ENCODE results near the gene FGFR1OP2.

FGFR1OP2 gene

GRCh38 chr12:27013611-27014084 lies 75.4 kb downstream of the FGFR1OP2 start (continued):
- TF ChIP-seq, protein P1, sequence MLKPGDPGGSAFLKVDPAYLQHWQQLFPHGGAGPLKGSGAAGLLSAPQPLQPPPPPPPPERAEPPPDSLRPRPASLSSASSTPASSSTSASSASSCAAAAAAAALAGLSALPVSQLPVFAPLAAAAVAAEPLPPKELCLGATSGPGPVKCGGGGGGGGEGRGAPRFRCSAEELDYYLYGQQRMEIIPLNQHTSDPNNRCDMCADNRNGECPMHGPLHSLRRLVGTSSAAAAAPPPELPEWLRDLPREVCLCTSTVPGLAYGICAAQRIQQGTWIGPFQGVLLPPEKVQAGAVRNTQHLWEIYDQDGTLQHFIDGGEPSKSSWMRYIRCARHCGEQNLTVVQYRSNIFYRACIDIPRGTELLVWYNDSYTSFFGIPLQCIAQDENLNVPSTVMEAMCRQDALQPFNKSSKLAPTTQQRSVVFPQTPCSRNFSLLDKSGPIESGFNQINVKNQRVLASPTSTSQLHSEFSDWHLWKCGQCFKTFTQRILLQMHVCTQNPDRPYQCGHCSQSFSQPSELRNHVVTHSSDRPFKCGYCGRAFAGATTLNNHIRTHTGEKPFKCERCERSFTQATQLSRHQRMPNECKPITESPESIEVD (tag by site-specific recombination; IDR thresholded peaks at IDR 0.05): no peak
- TF ChIP-seq GLIS2 (tag by site-specific recombination; IDR thresholded peaks at IDR 0.05) (peak; percentile 82), ZNF121 (tag by site-specific recombination; IDR thresholded peaks at IDR 0.05) (no peak), ZNF423 (tag by site-specific recombination; IDR thresholded peaks at IDR 0.05) (no peak), ZNF610 (tag by site-specific recombination; IDR thresholded peaks at IDR 0.05; ENCODE audit: borderline replicate concordance) (no peak), ZNF600 (tag by site-specific recombination; IDR thresholded peaks at IDR 0.05) (peak; percentile 97), ZNF776 (tag by site-specific recombination; IDR thresholded peaks at IDR 0.05; ENCODE audit: borderline replicate concordance) (no peak), ZNF555 (tag by site-specific recombination; conservative IDR thresholded peaks at IDR 0.05) (no peak), ZNF660 (tag by site-specific recombination; IDR thresholded peaks at IDR 0.05) (no peak), YY1 (tag by site-specific recombination; IDR thresholded peaks at IDR 0.05) (no peak), ZSCAN18 (tag by site-specific recombination; IDR thresholded peaks at IDR 0.05) (no peak), KLF7 (tag by site-specific recombination; IDR thresholded peaks at IDR 0.05; ENCODE audit: borderline replicate concordance) (no peak), ZNF626 (tag by site-specific recombination; IDR thresholded peaks at IDR 0.05) (no peak), ZNF280D (tag by site-specific recombination; IDR thresholded peaks at IDR 0.05) (no peak), ZNF501 (tag by site-specific recombination; IDR thresholded peaks at IDR 0.05) (peak; percentile 29; the same call in 1 of the 2 replicates), ZNF792 (tag by site-specific recombination; IDR thresholded peaks at IDR 0.05) (no peak), ZNF280C (tag by site-specific recombination; IDR thresholded peaks at IDR 0.05) (no peak), BCL11A (tag by site-specific recombination; IDR thresholded peaks at IDR 0.05; ENCODE audit: low read depth) (no peak), ZNF202 (tag by site-specific recombination; IDR thresholded peaks at IDR 0.05; ENCODE audit: borderline replicate concordance) (no peak)
- TF ChIP-seq, protein P2, sequence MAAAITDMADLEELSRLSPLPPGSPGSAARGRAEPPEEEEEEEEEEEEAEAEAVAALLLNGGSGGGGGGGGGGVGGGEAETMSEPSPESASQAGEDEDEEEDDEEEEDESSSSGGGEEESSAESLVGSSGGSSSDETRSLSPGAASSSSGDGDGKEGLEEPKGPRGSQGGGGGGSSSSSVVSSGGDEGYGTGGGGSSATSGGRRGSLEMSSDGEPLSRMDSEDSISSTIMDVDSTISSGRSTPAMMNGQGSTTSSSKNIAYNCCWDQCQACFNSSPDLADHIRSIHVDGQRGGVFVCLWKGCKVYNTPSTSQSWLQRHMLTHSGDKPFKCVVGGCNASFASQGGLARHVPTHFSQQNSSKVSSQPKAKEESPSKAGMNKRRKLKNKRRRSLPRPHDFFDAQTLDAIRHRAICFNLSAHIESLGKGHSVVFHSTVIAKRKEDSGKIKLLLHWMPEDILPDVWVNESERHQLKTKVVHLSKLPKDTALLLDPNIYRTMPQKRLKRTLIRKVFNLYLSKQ (tag by site-specific recombination; IDR thresholded peaks at IDR 0.05; ENCODE audit: borderline replicate concordance): no peak
